HG02938 (cell line): Measurements from ENCODE around the gene CCT7.

Source experiments
- ATAC-seq: cut with Tn5 transposase; IDR thresholded peaks from one replicate; pipeline ENCODE4 v1.9.1; 2021; ENCODE audit warnings: mild to moderate bottlenecking, moderate library complexity; ENCODE audit not compliant: unreplicated experiment

The CCT7 gene

DNA sequence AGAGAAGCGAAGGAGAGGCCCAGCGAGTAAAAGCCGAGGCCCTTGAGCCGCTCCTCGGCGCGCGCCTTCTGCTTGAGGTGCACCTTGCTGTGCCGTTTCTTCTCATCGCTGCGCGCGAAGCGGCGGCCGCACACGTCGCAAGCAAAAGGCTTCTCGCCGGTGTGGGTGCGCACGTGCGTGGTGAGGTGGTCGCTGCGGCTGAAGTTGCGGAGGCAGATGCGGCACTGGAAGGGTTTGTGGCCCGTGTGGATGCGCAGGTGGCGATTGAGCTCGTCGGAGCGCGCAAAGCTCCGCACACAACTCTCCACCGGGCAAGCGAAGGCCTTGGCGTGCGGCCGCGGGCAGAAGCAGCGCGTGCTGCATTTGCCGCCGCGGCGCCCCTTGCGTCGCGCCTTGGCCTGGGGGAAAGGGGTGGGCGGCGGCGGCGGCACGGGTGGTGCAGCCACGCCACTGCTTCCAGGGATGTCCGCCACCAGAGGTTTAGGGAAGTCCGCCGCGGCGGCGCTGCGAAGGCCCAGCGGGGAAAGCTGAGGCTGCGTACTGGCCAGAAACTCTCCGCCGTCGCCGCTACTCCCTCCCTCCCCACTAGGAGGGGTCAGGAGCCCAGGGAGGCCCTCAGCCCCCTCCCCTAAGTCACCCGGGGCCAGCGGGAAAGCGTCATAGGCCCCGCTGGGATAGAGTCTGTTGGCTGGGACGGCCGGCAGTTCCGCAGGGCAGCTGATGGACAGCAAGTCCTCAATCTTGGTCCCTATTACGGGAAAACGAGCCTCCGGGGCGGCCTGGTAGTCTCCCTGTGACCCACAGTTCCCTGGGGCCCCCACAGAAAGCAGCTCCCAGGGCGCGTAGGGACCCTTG is 57.6 kb downstream of the CCT7 start:
- no peak for ATAC-seq

DNA sequence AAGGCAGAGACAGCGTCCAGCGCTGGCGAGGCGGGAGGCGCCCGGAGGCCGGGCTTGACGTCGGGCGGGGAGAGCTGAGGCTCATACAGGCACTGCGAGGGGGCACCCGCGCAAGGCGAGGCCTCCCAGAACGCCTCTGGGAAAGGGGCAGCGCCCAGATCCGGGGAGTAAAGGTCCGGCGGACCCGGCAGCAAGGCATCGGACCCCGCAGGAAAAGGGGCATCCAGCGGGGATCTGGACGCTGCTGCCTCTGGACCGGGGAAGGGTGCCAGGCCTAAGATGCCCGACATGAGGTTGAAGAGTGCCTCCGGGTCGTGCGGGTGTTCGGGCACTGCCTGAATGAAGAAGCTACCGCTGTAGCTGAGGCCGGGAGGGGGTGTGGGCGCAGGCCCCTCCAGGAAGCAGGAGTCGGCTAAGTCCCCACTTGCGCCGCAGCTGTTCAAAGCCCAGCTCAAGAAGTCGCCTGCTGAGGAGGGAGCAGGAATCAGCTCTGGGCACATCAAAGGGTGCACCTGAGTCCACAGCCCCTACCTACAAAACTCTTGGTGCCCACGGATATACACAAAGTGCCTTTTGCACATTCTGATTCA is 58.3 kb downstream of the CCT7 start:
- no peak for ATAC-seq

DNA sequence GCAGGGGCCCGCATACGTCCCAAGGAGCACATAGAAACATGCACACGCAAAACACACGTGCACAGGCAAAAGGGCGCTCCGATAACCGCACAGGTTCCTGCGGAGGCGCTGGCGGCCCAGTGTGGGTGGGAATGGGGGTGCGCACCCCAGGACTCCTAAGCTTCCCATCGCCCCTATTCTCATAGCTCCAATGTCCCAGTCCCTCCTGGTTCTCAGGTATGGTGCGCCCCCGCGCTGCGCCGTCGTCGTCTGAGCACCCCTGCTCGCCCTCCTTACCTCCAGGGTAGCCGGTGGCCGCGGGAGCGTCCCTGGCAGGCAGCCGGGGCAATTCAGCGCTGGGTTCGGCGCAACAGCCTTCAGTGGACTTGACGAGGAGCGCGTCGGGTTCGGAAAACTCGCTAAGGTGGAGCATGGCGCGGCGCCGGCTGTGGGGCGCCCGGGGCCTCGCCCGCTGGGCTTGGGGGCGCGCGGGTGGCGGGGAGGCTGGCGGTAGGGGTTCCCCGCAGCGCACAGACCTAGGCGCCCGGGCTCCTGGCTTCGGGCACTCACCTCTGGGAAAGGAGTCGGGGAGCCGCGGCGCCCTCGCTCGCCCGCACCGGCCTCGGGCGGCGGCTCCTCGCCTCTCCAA is 58.9 kb downstream of the CCT7 start:
- ATAC-seq, result no peak

DNA sequence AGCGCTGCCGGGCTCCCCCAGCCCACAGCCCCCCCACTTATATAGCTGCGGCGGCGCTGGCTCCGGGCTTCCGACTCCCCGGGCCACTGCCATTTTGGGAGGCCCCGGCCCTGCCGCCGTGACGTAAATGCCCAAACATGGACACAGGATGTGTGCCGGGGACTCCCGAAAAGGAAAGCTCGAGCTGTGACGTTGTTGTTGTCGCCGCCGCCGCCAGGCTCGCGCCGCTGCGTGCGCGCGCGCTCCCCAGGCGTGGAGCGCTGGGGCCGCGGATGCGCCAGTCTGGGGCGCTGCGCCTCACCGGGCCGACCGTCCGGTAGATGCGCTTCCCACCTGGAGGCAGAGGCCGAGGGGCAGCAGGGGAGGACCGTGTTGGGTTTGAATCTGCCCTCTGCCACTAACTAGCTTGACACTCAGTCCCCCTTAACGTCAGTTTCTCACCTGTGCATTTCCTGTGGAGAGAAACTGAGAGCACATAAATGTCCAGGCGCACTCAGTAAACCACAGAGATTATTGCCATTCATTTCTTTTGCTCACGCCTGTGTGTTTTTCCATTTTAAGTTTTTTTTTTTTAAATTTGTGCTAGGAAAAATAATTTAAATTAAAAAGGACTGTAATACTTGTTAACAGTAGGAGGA is 59.5 kb downstream of the CCT7 start, which contains the start of gene EGR4:
Gene EGR4, minus strand, starts transcription at position 15 of the 638 bp plus-strand sequence. CDS start 231 bp downstream, outside the sequence.
- peak; percentile 95 for ATAC-seq

DNA sequence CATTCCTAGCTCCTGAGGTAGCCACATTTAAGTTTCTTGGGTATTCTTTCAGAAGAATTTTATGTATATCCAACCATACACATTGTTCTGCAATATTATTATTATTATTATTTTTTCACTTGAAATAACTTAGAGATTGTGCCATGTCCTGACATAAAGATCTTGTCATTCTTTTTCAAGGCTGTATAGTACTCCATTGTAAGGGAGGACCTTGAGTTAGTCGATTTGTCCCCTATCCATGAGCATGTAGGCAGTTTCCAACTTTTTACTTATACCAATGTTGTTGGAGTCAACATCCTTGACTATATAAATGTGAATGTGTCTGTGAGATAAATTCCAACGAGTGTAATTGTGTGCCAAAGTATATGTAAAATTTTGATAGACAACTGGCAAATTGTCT is 60.1 kb downstream of the CCT7 start:
- no peak for ATAC-seq

DNA sequence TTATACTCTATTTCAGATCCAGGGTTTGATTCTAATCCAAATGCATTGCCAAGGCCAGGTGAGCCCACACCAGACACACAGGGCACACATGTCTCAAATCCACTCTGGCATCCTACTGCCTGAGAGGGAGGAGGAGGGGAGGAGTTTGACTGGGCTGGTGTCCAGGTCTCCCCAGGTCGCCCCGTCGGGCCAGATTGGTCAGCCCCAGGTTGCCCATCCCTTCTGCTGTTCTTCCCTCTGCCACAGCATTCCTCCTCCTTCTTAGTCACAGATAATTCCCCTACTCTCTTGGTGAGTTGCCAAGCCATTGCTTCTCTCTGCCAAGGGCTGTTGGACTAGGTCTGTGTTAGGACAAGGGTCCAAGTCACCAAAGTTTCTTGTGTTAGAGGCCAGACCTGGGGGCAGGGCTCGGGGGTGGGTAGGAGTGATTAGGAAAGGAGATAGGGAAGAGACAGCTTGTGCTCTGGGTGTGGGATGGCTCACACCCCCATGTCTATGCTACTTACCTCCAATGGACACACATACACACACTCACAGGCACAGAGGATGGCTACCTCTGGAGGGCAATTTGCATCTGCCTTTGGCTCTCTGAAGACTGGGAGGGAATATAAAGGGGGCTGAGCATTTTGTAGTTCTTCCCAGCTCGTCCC is 61.8 kb downstream of the CCT7 start:
- no peak for ATAC-seq

DNA sequence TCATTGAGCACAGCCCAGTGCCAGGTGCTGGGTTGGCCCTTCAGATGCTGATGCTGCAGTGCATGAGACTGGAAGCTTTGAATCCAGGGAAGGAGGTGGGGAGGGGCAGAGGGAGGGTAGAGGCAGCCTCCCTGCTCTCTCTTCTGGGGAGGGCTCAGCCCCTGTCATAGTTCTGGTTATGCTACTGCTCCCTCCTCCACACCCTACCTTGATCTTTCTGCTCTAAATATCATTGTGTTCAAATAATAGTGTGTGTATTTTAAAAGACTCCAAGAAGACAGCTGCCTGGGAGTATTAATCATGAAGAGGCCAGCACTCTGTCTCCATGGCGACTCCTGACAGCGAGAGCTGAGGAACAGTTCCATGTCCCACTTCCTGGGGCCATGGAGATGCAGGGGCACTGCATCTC is 63.0 kb downstream of the CCT7 start:
- no peak for ATAC-seq

DNA sequence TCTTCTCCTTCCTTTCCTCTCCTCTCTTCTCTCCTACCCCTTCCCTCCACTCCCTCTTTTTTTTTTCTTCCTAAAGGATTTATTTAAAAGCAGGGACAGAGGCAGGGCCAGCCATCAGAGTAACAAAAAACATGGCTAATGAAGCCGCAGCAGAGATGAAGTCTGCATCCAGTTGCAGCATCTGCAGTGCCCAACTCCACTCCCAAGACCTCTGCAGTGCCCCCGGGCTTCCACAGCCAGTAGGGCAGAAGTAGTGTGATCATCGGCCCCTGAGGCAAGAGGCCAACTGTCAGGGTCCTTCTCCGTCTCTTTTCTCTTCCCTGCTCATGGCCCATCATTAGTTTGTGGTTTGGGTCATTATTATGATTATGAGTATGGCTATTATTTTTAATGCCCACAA is 63.5 kb downstream of the CCT7 start:
- no peak for ATAC-seq

DNA sequence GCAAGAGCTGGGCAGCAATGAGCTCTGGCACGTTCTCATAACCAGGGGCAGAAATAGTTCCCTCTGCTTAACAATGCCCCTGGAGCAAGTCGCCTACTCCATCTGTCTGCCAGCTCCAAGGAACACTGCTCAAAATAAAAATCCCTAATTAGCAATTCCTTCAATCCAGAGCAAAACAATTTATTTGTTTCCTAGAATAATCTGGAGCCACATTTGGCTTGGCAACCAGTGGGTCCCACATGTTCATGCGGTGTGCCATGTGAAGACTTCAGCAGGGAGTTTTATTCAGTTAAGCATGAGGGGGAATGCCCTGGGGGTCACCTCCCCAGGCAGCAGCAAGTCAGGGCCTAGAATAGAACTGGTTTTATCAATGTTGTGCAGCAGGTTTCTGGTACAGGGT is 66.8 kb downstream of the CCT7 start:
- no peak for ATAC-seq

DNA sequence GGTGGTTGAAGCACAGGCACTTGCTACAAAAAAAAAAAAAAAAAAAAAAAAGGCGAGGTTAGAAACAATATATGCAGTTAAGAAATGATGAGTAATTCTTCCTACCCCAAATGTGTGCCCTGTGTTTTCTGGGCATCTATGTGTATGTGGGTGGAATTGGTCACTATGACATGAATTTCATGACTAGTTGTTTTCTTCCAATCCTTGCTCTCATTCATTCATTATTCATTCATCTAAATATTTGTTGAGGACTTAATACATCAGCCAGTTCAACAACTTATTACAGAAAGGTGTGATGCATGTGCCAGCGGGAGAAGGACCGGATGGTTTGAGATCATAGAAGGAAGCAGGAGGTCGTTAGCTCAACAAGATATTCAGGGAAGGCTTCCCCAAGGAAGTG is 67.5 kb downstream of the CCT7 start:
- no peak for ATAC-seq
